Ovary (tissue), 9 donors: Measurements from ENCODE around the gene UBE2V1. TPM values are rescaled to one million over a fixed set of nuclear protein-coding genes. Genes with fewer than 3 reads are reported as not detected.

Source experiments
- DNase-seq, 5 donors: peaks; one replicate each; pipeline ENCODE4 v3.0.0-alpha.2; 2019 to 2020
- H3K27ac ChIP-seq, 2 donors: fragments of 200-600 bp; one replicate each; pipeline versions ENCODE4 v1.5.1 to v1.8.0; 2019 to 2022
- H3K27me3 ChIP-seq: fragments of 200-600 bp; one replicate; pipeline ENCODE4 v1.8.0; 2022
- H3K36me3 ChIP-seq: fragments of 200-600 bp; sonication (generic); one replicate; pipeline ENCODE4 v1.5.1; 2019
- H3K4me1 ChIP-seq: one replicate; pipeline ENCODE4 v1.8.1; 2013; ENCODE audit warnings: mild to moderate bottlenecking, moderate library complexity; ENCODE audit not compliant: insufficient read depth
- H3K4me3 ChIP-seq: fragments of 200-600 bp; sonication (generic); one replicate; pipeline ENCODE4 v1.5.1; 2017
- H3K9me3 ChIP-seq, 2 donors: fragments of 200-600 bp in 1 of 2; sonication (generic) in 1 of 2; one replicate each; pipeline versions ENCODE4 v1.5.1 to v1.8.1; 2013 to 2019; ENCODE audit warnings: mild to moderate bottlenecking in 1 of 2, moderate library complexity in 1 of 2
- EP300 ChIP-seq: sonication (generic); formaldehyde crosslinking; IDR thresholded peaks from one replicate; pipeline ENCODE4 v1.6.1; 2017; ENCODE audit warnings: antibody characterized with exemption
- POLR2A ChIP-seq: fragments of 450-650 bp; IDR thresholded peaks from one replicate; pipeline ENCODE4 v1.6.1; 2017; ENCODE audit warnings: antibody characterized with exemption, mild to moderate bottlenecking, moderate library complexity
- WGBS, 3 donors: extraction: QIAGEN DNeasy Blood & Tissue Kit in 1 of 3; methylation state at CpG; one replicate each; pipeline versions ENCODE4 v1.1.5 to v1.1.7; 2013 to 2017; 5-methylcytosine and 5-hydroxymethylcytosine counted together
- intact Hi-C, 4 donors: fragments of 100-400 bp; cut with DNase I; formaldehyde crosslinking; loops; one replicate each; pipeline versions ENCODE4 v1.11.0 to v1.15.1; 2022 to 2023
- polyA plus RNA-seq, 2 donors: library from polyadenylated mRNA; stranded (reverse); fragments of 200-250 nt in 1 of 2; fragments of 350-450 nt in 1 of 2; fragmentation: Illumina TruSeq in 1 of 2; extraction: RNeasy Lipid Tissue Mini Kit (QIAGEN cat#74804) in 1 of 2; gene quantifications; one replicate each; pipeline ENCODE4 v1.2.3, GENCODE V29; 2013 to 2014
- total RNA-seq, 7 donors: library from RNA; depleted of rRNA in 2 of 7; stranded (reverse); fragments of >200 nt in 2 of 7; fragmentation: NEBNext Ultra II Directional in 3 of 7; extraction: Animal tissue kit (Norgen Biotek cat#: 25700) in 3 of 7; gene quantifications; one replicate each; pipeline versions ENCODE4 v1.1.0 to v1.2.4, GENCODE V29; 2016 to 2023
- TF ChIP-seq, protein P1 (sequence below), 3 donors: fragments of 450-650 bp in 2 of 3; fragments of 200-600 bp in 1 of 3; IDR thresholded peaks; one replicate each; pipeline versions ENCODE4 v1.5.1 to v1.8.0; 2016 to 2022; ENCODE audit warnings: antibody characterized with exemption in 3 of 3, mild to moderate bottlenecking in 1 of 3
- donor health status: DM: no; HTN: no; CAD: no; lungs with moderate emphysema.
- donor health status: DM: no; HTN: no; CAD: no.
- donor health status: Bipolar disorder and iron deficiency.
- donor health status: DM: yes; HTN: yes; CAD: no.
- donor health status: DM: no; HTN: no; CAD: no.
- donor health status: DM: yes; HTN: yes; CAD: no.

The UBE2V1 gene
- total and polyA plus RNA-seq, 9 donors = 43.6 to 189 (median 77.2) TPM

DNA sequence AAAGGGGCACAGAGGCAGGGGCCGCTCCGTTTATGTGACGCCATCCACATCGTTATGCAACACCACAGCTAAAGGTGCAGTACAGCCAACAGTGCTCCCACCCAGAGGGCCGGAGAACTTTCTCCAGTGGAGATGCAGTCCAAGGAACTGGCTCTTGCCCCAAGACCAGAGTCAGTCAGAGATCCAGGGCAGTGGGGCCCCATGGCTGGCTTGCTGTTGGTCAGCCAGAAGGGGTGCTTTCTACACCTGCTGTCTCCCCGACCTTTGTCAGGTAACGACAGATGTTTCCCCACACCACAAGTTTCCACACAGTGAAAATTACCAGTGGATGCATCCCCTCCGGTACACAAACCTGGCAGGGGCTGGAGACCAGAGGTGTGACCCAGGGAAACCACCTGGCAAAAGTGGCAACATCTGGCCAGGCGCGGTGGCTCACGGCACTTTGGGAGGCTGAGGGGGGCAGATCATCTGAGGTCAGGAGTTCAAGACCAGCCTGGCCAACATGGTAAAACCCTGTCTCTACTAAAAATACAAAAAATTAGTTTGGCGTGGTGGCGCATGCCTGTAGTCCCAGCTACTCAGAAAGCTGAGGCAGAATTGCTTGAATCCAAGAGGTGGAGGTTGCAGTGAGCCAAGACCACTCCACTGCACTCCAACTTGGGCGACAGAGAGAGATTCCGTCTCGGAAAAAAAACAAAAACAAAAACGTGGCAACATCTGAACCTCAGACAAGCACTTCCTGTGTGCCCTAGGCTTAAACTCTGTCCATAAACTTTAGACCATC lies 34.9 kb downstream of the UBE2V1 start:
- 46 to 54% (median 53%) methylated on average over 17 of the region's 17 CpGs for WGBS, 3 donors
- no peaks in the 10 kb centered on the region for H3K27me3 ChIP-seq
- H3K4me3 ChIP-seq = no peak overlapping the region
- intact Hi-C loops = no loop called here
- TF ChIP-seq POLR2A = no peak
- no peaks in the 10 kb centered on the region for H3K9me3 ChIP-seq
- peaks cover 3% of the 10 kb centered on the region for H3K4me1 ChIP-seq
- H3K36me3 ChIP-seq = no peaks in the 10 kb centered on the region
- DNase-seq = peak in 3 of 5 donors; percentile 23 to 37 (median 33)
- H3K27ac ChIP-seq = no peak overlapping the region

DNA sequence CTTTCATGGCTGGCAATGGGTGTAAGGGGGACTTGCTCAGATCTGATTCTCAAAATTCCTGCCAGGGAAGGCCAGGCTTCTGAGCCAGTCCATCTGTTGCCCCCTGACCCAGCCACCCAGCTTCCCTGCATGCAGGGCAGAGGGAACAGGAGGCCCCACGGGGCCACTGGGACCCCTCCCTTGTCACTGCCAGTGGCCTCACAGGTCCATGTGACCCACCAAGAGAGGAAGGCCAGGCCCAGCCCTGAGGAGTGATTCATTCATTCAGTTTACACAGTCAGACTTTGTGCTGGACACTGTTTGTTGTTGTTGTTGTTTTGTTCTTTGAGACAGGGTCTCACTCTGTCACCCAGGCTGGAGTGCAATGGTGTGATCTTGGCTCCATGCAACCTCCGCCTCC lies 39.5 kb downstream of the UBE2V1 start:
- Histone ChIP-seq H3K36me3 (no peaks in the 10 kb centered on the region), H3K4me3 (no peak overlapping the region), H3K9me3 (no peaks in the 10 kb centered on the region), H3K27me3 (no peaks in the 10 kb centered on the region), H3K4me1 (peaks cover 3% of the 10 kb centered on the region), H3K27ac (no peak overlapping the region)
- DNase-seq = peak in 1 of 5 donors; percentile 25
- TF ChIP-seq, protein P1, sequence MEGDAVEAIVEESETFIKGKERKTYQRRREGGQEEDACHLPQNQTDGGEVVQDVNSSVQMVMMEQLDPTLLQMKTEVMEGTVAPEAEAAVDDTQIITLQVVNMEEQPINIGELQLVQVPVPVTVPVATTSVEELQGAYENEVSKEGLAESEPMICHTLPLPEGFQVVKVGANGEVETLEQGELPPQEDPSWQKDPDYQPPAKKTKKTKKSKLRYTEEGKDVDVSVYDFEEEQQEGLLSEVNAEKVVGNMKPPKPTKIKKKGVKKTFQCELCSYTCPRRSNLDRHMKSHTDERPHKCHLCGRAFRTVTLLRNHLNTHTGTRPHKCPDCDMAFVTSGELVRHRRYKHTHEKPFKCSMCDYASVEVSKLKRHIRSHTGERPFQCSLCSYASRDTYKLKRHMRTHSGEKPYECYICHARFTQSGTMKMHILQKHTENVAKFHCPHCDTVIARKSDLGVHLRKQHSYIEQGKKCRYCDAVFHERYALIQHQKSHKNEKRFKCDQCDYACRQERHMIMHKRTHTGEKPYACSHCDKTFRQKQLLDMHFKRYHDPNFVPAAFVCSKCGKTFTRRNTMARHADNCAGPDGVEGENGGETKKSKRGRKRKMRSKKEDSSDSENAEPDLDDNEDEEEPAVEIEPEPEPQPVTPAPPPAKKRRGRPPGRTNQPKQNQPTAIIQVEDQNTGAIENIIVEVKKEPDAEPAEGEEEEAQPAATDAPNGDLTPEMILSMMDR (IDR thresholded peaks at IDR 0.05) = no peak
- no peak for TF ChIP-seq POLR2A
- no peak for TF ChIP-seq EP300
- intact Hi-C loops = no loop called here
- 50 to 75% (median 70%) methylated on average over 2 of the region's 2 CpGs for WGBS, 3 donors

DNA sequence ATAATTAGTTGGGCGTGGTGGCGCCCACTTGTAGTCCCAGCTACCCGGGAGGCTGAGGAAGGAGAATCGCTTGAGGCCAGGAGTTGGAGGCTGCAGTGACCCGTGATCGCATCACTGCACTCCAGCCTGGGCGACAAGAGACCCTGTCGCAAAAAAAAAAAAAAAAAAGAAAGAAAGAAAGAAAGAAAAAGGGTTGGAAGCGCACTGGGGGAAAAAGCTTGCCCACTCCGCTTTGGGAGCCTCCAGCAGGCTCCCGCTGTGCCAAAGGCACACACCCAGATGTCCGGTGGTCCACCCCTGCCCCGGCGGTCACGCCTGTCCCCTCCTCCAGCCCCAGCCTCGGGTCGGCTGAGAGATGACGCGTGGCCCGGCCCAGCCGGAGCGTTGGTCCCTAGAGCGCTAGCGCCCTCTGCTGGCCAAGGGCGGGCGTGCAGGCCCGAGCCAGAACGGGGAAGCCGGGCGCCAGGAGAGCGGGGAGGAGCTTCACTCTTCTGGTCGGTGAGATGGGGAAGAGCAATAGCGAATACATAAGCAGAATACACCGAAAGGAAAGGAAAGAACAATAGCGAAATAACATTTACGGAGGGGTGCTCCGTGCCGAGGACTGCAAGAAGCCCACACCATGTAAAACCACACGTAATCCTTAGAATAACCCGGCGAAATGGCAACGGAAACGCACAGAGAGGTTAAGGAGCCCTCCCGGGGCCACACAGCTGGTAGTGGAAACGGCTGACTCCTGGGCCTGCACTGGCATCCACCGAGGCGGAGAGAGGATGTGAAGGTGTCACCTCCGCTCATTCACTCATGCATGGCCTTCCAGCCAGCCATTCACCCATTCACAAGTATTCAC lies 41.7 kb downstream of the UBE2V1 start:
- intact Hi-C loops = loop anchor here (1.0 to 2.0 kb wide), 3 partner anchors 88 to 92 kb away; partner anchors contain the start of gene SNAI1 (in 1 of the 4)
- WGBS, 3 donors = 9 to 11% (median 10%) methylated on average over 48 of the region's 48 CpGs
- no peak for TF ChIP-seq POLR2A
- TF ChIP-seq, protein P1 (IDR thresholded peaks at IDR 0.05) = peak; percentile 98 to 100 (median 98)
- Histone ChIP-seq H3K4me1 (peaks cover 2% of the 10 kb centered on the region), H3K4me3 (no peak overlapping the region), H3K27ac (no peak overlapping the region), H3K27me3 (no peaks in the 10 kb centered on the region), H3K36me3 (no peaks in the 10 kb centered on the region), H3K9me3 (no peaks in the 10 kb centered on the region)
- peak; percentile 85 to 96 (median 92) for DNase-seq

DNA sequence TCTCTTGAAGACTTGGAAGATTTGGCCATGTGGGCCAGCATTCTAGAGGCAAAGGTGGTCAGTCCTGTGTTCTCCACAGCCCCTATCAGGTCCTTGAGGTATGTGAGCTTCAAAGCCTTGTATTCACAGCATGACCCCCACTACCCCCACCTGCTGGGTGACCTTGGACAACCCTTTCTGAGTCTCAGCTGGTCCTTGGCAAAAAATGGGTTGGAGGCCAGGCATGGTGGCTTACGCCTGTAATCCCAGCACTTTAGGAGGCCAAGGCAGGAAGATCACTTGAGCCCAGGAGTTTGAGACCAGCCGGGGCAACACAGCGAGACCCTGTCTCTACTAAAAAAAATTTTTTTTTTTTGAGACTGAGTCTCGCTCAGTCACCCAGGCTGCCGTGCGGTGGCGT lies 42.6 kb downstream of the UBE2V1 start:
- 87 to 93% (median 90%) methylated on average over 7 of the region's 7 CpGs for WGBS, 3 donors
- peak in 2 of 5 donors; percentile 15 to 31 for DNase-seq
- no peaks in the 10 kb centered on the region for H3K9me3 ChIP-seq
- no peaks in the 10 kb centered on the region for H3K36me3 ChIP-seq
- intact Hi-C loops = loop anchor here in 3 of 4 donors (2.0 kb wide), 2 partner anchors 88 to 92 kb away; partner anchors contain the start of gene SNAI1 (in 1 of the 3)
- no peak overlapping the region for H3K4me3 ChIP-seq
- TF ChIP-seq EP300 (no peak), POLR2A (no peak)
- TF ChIP-seq, protein P1 (IDR thresholded peaks at IDR 0.05) = no peak
- H3K4me1 ChIP-seq = peaks cover under 1% of the 10 kb centered on the region
- H3K27ac ChIP-seq = no peak overlapping the region
- no peaks in the 10 kb centered on the region for H3K27me3 ChIP-seq
